Endothelial cell of hepatic sinusoid (primary cell): ENCODE results near the gene SCARB1.

Source experiments
- in situ Hi-C: cut with HindIII; loops from 2 replicates; pipeline ENCODE4 v1.10.0; 2017; ENCODE audit warnings: low sequenced_read_pairs

SCARB1 gene

GRCh38 chr12:124865728-124866127 is 2.1 kb upstream of the SCARB1 start:
- in situ Hi-C loops, result loop anchor here (5.0 kb wide), 1 partner anchor 78 kb away; no protein-coding TSS in a partner anchor

GRCh38 chr12:124864326-124864752 is 675 bp upstream of the SCARB1 start:
- in situ Hi-C loops, result no loop called here

GRCh38 chr12:124862768-124863415 is 772 bp downstream of the SCARB1 start:
- in situ Hi-C loops, result no loop called here

DNA sequence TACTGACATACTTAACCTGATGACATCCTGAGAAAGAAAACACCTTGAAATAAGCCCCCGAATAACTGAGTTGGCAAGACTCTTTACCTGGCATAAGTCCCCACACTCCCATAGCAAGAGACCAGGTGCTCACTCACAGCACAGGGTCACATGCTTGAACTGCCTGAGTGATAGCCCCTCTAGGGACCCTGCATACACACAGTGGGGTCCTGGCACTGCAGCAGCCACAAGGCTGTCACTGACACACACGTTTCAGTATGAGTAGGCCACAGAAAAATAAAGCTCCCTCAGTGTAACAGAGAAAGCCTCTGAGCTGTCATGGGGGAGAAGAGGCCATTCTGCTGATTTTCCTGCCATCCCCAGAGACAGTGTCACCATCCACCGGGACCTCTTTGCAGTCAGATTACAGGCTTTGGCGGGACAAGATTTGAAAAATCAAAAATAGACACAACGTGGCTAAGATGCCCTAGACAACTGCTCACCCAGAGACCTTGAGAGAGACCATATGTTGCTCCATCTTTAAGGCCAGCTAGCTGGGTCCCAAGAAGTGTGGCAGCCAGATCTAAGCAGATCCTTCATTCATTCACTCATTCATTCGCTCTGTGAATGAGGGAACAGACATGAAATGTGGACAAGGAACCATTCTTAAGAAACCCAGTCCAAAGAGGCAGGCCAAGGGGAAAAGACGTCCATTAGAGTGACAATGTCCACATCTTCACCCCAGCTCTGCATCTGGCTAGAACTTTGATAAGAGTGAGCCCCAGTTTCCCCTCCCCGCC is 1.6 kb downstream of the SCARB1 start:
- in situ Hi-C loops, result no loop called here

DNA sequence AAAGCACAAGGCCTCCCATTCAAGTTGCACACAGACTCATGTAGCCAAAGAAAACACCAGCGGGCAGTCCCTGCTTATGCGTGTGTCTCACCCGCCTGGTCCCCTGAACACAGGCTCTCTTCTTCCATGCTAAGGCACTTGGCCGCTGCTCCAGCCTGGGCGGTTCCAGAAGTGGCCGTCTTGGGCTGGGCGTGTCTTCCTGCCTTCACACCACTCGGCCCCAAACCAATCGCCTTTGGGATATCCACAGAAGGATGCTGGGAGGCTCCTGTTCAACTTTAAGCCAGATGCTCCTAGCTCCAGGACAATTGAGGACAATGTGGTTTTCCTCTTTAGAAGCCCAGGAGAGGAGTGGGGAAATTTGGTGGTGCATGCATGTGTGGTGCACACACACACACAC is 2.2 kb downstream of the SCARB1 start:
- in situ Hi-C loops, result no loop called here

- in situ Hi-C loops, result no loop called here
These were observed 5.7 kb downstream of the SCARB1 start for GRCh38 chr12:124857921-124858461.

- in situ Hi-C loops, result no loop called here
These were observed 6.9 kb downstream of the SCARB1 start for GRCh38 chr12:124856842-124857178.

DNA sequence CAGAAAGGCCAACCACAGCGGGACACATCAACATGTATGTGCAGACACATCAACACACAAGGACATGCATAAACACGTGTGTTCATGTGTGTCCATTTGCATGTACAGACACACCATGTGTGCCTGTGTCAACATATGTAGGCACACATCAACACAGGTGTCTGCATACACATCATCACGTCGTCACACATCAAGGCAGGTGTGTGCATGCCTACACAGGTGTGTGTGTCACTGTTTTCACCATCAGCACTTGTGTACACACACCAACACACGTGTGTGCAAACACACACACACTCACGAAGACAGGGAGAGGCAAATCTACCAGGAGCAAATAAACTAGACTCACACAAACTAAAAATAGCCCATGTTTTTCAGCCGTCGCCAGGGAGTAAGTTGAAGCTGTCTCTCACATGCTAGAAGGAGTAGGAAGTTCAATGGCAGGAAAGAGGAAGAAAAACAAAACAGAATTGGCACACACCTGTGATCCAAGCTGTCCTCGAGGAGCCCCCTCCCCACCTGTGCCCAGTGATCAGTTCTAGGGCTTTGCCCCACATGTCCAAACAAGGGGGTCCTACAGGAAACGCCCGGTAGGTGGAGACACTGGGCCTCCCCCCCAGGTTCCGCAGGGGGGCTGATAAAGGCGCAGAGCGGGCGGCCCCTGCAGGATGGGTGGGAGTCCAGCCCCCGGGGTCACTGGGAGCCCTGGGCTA is 7.4 kb downstream of the SCARB1 start:
- in situ Hi-C loops, result no loop called here

DNA sequence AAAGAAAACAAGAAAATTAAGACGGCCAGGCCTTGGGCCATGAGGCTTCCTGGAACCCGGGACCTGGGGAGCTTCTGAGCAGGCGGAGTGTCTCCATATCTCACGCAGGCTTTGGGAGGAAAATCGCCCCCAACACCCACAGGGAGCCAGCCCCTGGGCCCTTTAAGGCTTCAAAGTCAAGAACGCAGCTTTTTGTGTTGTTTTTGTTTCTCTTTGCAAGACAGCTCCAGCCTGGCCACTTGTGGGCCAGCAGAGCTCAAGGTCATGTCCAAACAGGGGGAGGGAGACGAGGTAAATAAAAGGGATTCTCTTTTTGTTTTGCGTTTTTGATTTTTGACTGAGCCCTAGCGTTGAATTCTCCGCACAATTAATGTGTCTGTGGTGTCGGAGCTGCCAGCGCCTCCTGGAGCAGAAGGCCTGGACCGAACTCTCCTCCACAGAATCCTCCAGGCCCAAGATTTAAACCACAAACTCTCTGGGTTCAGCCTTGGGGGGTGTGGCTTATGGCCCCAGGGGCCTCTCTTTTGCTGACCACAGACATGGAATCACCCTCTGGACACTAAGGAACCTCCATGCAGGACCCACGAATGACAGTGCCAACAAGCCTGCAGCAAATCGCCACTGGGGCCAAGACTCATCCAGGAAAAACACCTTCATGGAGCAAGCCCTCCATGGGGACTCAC is 8.2 kb downstream of the SCARB1 start:
- in situ Hi-C loops, result no loop called here

- in situ Hi-C loops, result no loop called here
These were observed 9.0 kb downstream of the SCARB1 start for GRCh38 chr12:124854637-124855184.

DNA sequence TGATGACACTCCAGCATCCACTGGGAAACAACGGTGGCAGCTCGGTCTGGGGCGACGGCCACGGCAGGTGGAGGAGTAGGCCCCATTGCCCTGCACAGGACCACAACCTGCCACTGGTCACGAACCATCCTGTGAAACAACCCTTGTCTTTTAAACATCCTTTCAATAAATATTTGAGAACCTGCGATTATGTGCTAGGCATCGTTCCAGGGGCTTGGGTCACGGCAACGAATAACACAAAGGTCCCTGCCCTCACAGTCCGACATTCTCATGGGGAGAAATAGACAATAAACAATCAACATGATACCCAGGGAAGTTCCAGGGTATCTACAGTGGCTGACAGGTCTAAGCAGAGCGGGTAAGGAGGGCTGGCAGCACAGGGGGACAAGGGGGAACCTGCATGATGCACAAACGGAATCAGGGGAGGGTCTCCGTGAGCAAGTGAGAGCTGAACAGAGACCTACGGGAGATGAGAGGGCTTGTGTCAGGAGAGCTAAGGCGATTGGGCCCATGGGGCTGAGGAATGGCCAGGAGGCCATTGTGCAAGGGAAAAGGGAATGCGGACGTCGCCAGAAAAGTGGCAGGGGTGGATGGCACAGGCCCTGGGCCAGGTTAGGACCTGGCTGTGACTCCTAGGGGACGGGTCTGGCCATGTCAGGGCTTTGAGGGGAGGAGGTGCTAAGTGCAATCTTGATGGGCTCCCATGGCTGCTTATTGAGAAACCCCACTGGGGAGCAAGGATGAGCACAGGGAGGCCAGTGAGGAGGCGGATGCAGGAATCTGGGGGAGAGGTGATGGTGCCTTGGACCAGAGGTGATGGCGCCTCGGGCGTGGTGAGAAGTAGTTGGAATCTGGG is 9.7 kb downstream of the SCARB1 start:
- in situ Hi-C loops, result no loop called here

GRCh38 chr12:124852911-124853427 is 10.7 kb downstream of the SCARB1 start:
- in situ Hi-C loops, result no loop called here

GRCh38 chr12:124852329-124852831 is 11.3 kb downstream of the SCARB1 start:
- in situ Hi-C loops, result no loop called here

- in situ Hi-C loops, result no loop called here
These were observed 12.3 kb downstream of the SCARB1 start for GRCh38 chr12:124851342-124851741.

DNA sequence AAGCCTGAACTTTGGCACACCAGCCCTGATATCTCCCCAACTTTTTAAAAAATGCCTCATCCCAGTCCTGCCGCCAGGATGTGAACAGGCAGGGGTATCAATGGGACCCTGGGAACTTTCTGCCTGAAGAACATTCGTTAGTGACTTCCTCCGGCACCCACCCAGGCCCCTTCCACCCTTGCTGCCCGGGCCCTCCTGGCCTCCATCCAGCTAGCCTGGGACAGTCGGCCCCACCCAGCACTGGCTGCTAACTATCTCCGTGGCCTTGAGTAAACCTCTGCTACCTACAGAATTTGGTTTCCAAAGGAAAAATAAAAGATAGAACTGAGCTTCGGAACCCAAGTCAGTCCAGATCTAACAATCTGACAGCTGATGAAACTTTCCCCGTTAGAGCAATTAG is 14.3 kb downstream of the SCARB1 start:
- in situ Hi-C loops, result no loop called here

DNA sequence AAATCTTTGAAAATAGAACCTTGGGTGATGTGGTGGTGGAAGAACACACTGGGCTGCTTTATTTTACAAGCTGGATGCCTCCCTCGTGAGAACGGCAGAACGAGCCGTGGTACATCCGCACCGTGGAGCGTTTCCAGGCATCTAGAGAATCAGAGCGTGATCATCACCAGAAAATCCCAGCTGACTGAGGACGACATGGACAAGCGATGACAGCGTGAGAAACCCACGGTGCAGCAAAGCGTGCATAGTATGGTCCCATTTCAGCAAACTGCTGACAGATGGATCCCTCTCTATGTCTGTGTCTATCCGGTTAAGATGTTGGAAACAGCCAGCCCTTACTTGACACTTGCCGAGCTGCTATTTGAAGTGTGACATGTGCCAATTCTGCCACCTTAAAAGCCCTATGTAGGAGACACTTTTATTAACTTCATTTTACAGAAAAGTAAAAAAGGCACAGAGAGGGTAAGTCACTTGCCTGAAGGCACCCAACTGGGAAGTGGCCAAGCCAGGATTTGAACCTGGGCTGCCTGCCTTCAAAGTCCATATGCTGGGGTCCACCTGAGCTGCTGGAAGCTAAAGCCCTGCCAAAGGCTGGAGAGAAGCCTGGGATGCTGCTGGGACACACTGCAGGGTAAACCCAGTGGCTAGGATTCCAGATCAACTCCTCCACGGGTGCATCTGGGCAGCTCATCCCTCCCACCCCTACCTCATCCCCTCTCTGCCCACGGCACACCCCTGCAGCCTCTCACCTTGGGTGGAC is 14.9 kb downstream of the SCARB1 start:
- in situ Hi-C loops, result no loop called here

GRCh38 chr12:124847113-124848074 is 16.3 kb downstream of the SCARB1 start:
- in situ Hi-C loops, result no loop called here
